Lower lobe of right lung (tissue), 2 donors: ENCODE data around the gene YTHDC2. TPM values are rescaled to one million over a fixed set of nuclear protein-coding genes. Genes with fewer than 3 reads are reported as not detected.

Experiments
- ATAC-seq, 2 donors: fragments of 200-7000 bp; cut with Tn5 transposase; one replicate each; pipeline ENCODE4 v1.9.1; 2020 to 2022; ENCODE audit warnings: mild to moderate bottlenecking in 2 of 2, moderate library complexity in 2 of 2
- DNase-seq: peaks from one replicate; pipeline ENCODE4 v3.0.0-alpha.2; 2020
- H3K27ac ChIP-seq: fragments of 200-600 bp; one replicate; pipeline ENCODE4 v1.8.0; 2022
- H3K27me3 ChIP-seq: fragments of 200-600 bp; one replicate; pipeline ENCODE4 v1.8.0; 2022; ENCODE audit warnings: low read depth
- H3K36me3 ChIP-seq: fragments of 200-600 bp; one replicate; pipeline ENCODE4 v1.8.0; 2022; ENCODE audit warnings: mild to moderate bottlenecking
- H3K4me1 ChIP-seq: fragments of 200-600 bp; one replicate; pipeline ENCODE4 v1.8.0; 2022
- H3K4me3 ChIP-seq: fragments of 200-600 bp; one replicate; pipeline ENCODE4 v1.8.0; 2022; ENCODE audit warnings: mild to moderate bottlenecking
- H3K9me3 ChIP-seq: fragments of 200-600 bp; one replicate; pipeline ENCODE4 v1.8.0; 2022
- CTCF ChIP-seq: fragments of 200-600 bp; IDR thresholded peaks from one replicate; pipeline ENCODE4 v1.8.0; 2022; ENCODE audit warnings: antibody characterized with exemption, mild to moderate bottlenecking
- intact Hi-C: fragments of 100-400 bp; cut with DNase I; formaldehyde crosslinking; loops from one replicate; pipeline ENCODE4 v1.11.0; 2022
- total RNA-seq: library from RNA; stranded (reverse); fragmentation: NEBNext Ultra II Directional; extraction: Animal tissue kit (Norgen Biotek cat#: 25700); gene quantifications from one replicate; pipeline ENCODE4 v1.2.1, GENCODE V29; 2021
- donor health status: DM: no; HTN: yes; CAD: no; lungs with severe emphysema.

The YTHDC2 gene
- total RNA-seq, 1 donor from 2014 or later = 21.1 TPM

DNA sequence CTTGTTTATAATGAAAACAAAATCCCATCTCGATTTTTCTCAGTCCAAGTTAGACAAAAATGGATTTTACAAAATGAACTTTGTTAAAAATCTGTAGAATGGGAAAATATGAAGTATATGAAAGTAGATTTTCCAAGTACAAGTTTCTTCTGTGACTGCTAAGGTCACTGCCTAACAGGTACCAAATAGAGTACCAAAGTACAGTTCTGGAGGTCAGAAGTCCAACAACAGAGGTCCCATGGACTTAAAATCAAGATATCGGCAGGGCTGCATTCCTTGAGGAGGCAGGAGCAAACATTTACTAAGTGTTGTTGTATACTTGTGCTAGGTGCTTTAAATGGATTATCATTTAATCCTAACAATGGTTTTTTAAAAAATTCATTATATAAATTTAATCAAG is 5.9 kb downstream of the YTHDC2 start:
- H3K36me3 ChIP-seq = no peaks in the 10 kb centered on the region
- H3K9me3 ChIP-seq = no peaks in the 10 kb centered on the region
- H3K4me3 ChIP-seq = no peak overlapping the region
- ATAC-seq (no peak), DNase-seq (no peak)
- H3K27ac ChIP-seq = no peak overlapping the region
- H3K27me3 ChIP-seq = no peaks in the 10 kb centered on the region
- no peak for TF ChIP-seq CTCF
- intact Hi-C loops = no loop called here
- peaks cover 28% of the 10 kb centered on the region for H3K4me1 ChIP-seq

- intact Hi-C loops = no loop called here
- Histone ChIP-seq H3K36me3 (no peaks in the 10 kb centered on the region), H3K9me3 (no peaks in the 10 kb centered on the region), H3K4me1 (peaks cover 22% of the 10 kb centered on the region), H3K27ac (no peak overlapping the region), H3K4me3 (no peak overlapping the region), H3K27me3 (no peaks in the 10 kb centered on the region)
- DNase-seq = no peak
- no peak for TF ChIP-seq CTCF
- no peak for ATAC-seq
These were observed 6.9 kb downstream of the YTHDC2 start for GRCh38 chr5:113520429-113520828.

GRCh38 chr5:113520899-113521298 is 7.4 kb downstream of the YTHDC2 start:
- TF ChIP-seq CTCF = no peak
- H3K9me3 ChIP-seq = no peaks in the 10 kb centered on the region
- DNase-seq (no peak), ATAC-seq (no peak)
- no peaks in the 10 kb centered on the region for H3K36me3 ChIP-seq
- H3K27ac ChIP-seq = no peak overlapping the region
- intact Hi-C loops = no loop called here
- H3K4me3 ChIP-seq = no peak overlapping the region
- H3K27me3 ChIP-seq = no peaks in the 10 kb centered on the region
- peaks cover 19% of the 10 kb centered on the region for H3K4me1 ChIP-seq

GRCh38 chr5:113523168-113523567 is 9.7 kb downstream of the YTHDC2 start:
- intact Hi-C loops = no loop called here
- Histone ChIP-seq H3K4me3 (no peak overlapping the region), H3K36me3 (no peaks in the 10 kb centered on the region), H3K27ac (no peak overlapping the region), H3K9me3 (no peaks in the 10 kb centered on the region), H3K4me1 (peaks cover 11% of the 10 kb centered on the region), H3K27me3 (no peaks in the 10 kb centered on the region)
- no peak for TF ChIP-seq CTCF
- DNase-seq = no peak
- no peak for ATAC-seq

- H3K27ac ChIP-seq = no peak overlapping the region
- H3K36me3 ChIP-seq = no peaks in the 10 kb centered on the region
- intact Hi-C loops = no loop called here
- H3K4me3 ChIP-seq = no peak overlapping the region
- H3K4me1 ChIP-seq = peaks cover 11% of the 10 kb centered on the region
- TF ChIP-seq CTCF = no peak
- no peaks in the 10 kb centered on the region for H3K27me3 ChIP-seq
- ATAC-seq (peak in 1 of 2 donors; percentile 52), DNase-seq (no peak)
- no peaks in the 10 kb centered on the region for H3K9me3 ChIP-seq
These were observed 11.4 kb downstream of the YTHDC2 start for GRCh38 chr5:113524927-113525326.

GRCh38 chr5:113526421-113526820 is 12.9 kb downstream of the YTHDC2 start:
- Histone ChIP-seq H3K9me3 (peaks cover 10% of the 10 kb centered on the region), H3K4me3 (no peak overlapping the region), H3K4me1 (peaks cover 11% of the 10 kb centered on the region), H3K36me3 (no peaks in the 10 kb centered on the region), H3K27ac (no peak overlapping the region), H3K27me3 (no peaks in the 10 kb centered on the region)
- TF ChIP-seq CTCF = no peak
- intact Hi-C loops = no loop called here
- DNase-seq (no peak), ATAC-seq (no peak)
